ENCODE measurements around the gene CTNNAL1.

GRCh38 chr9:108951578-108951977 is 61.7 kb downstream of the CTNNAL1 start:
- TF ChIP-seq CTCF (IDR thresholded peaks at IDR 0.05) (no peak), EZH2 (IDR thresholded peaks at IDR 0.05; ENCODE audit: borderline replicate concordance, insufficient read depth, low read depth, low read length, poor library complexity, severe bottlenecking) (no peak)
